Small intestine (tissue), 7 donors: ENCODE measurements around the gene TOPBP1. TPM values are rescaled to one million over a fixed set of nuclear protein-coding genes. Genes with fewer than 3 reads are reported as not detected.
A peak's percentile ranks its signal among the peaks of the same experiment; 100 is the strongest.

Source experiments
- DNase-seq, 2 donors: peaks; one replicate each; pipeline versions ENCODE4 v3.0.0 to v3.0.0-alpha.2; 2013
- FAIRE-seq: peaks from 2 replicates; lab custom pipeline; 2012; peaks lifted over from hg19 to GRCh38; lab: Jason Lieb, UNC
- H3K27ac ChIP-seq, 3 donors: one replicate each; pipeline ENCODE4 v1.5.1; 2013; ENCODE audit warnings: low read length in 2 of 3, mild to moderate bottlenecking in 2 of 3, control low read depth in 1 of 3, inconsistent platforms in 1 of 3, low read depth in 1 of 3, moderate library complexity in 1 of 3
- H3K27me3 ChIP-seq, 3 donors: one replicate each; pipeline ENCODE4 v1.6.1; 2013; ENCODE audit warnings: low read length in 3 of 3, inconsistent platforms in 1 of 3; ENCODE audit not compliant: control insufficient read depth in 3 of 3, insufficient read depth in 3 of 3
- H3K36me3 ChIP-seq, 3 donors: one replicate each; pipeline ENCODE4 v1.6.1; 2013; ENCODE audit warnings: low read length in 3 of 3, inconsistent platforms in 1 of 3, low read depth in 1 of 3, mild to moderate bottlenecking in 1 of 3, moderate library complexity in 1 of 3; ENCODE audit not compliant: control insufficient read depth in 3 of 3, insufficient read depth in 2 of 3
- H3K4me1 ChIP-seq, 3 donors: one replicate each; pipeline ENCODE4 v1.6.1; 2013; ENCODE audit warnings: low read length in 2 of 3, inconsistent platforms in 1 of 3, low read depth in 1 of 3, mild to moderate bottlenecking in 1 of 3, moderate library complexity in 1 of 3; ENCODE audit not compliant: control insufficient read depth in 3 of 3, insufficient read depth in 2 of 3
- H3K4me3 ChIP-seq, 3 donors: one replicate each; pipeline ENCODE4 v1.5.1; 2013; ENCODE audit warnings: low read length in 3 of 3, control low read depth in 1 of 3, inconsistent platforms in 1 of 3, low read depth in 1 of 3, mild to moderate bottlenecking in 1 of 3, moderate library complexity in 1 of 3
- H3K9me3 ChIP-seq, 2 donors: one replicate each; pipeline ENCODE4 v1.6.1; 2013; ENCODE audit warnings: low read depth in 1 of 2, low read length in 1 of 2; ENCODE audit not compliant: control insufficient read depth in 2 of 2, insufficient read depth in 1 of 2
- WGBS, 3 donors: extraction: QIAGEN DNeasy Blood & Tissue Kit; methylation state at CpG; one replicate each; pipeline ENCODE4 v1.1.7; 2013; 5-methylcytosine and 5-hydroxymethylcytosine counted together
- polyA plus RNA-seq, 4 donors: library from polyadenylated mRNA; stranded (reverse) in 3 of 4; unstranded in 1 of 4; fragments of 200-250 nt in 3 of 4; fragments of 120-200 nt in 1 of 4; gene quantifications; one replicate each; pipeline versions ENCODE4 v1.2.1 to v1.2.3, GENCODE V29; 2013
- donor health status: healthy with polysubstance abuse.
- donor health status: control.
- donor health status: control.
- donor health status: Bipolar disorder and iron deficiency.
- donor health status: healthy.

Gene TOPBP1
- polyA plus RNA-seq, 4 donors, result 7.8 to 33.5 (median 10.3) TPM

DNA sequence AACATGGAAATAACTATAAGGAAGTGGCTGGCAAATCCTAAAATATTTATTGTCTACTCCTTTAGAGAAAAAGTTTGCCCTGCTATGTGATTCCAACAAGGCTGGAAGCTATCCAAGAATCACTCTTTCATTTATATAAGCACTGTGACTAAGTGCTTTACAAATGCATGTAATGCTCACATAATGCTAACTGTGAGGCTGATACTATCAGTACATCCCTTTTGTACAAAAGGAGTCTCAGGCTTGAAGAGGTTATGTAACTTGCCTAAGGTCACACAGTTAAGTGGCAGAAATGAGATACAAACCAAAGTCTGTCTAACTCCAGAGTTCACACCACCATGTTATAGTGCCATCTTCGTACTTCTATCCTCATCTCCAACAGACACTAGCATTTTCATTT, 17.0 kb downstream of the TOPBP1 start:
- no peak overlapping the region for H3K27ac ChIP-seq
- no peak for FAIRE-seq
- H3K4me1 ChIP-seq, result no peaks in the 10 kb centered on the region
- no peak overlapping the region for H3K4me3 ChIP-seq
- DNase-seq, result no peak
- H3K36me3 ChIP-seq, result peaks cover 4 to 19% (median 11%) of the 10 kb centered on the region in 3 donors
- no peaks in the 10 kb centered on the region for H3K27me3 ChIP-seq
- no peaks in the 10 kb centered on the region for H3K9me3 ChIP-seq
- WGBS, 3 donors, result 90 to 97% (median 95%) methylated on average over 1 of the region's 1 CpG

DNA sequence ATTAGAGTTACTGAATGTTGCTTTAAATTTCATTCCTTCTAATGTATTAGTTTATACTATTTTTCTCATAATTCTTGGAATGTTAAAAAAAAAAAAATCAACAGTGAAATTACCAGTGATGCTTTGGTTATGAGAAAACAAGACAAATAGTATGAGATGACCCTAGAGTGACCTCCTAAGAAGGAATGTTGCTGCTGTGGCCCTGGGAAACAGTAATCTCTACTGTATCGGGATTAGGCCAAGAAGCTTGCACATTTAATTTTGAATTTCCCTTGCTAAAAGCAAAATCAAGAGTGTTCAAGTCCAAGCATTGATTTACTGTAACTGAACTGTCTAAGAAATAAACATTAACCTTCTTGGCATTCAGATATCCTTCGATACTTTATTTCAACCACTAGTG, 18.1 kb downstream of the TOPBP1 start:
- H3K4me1 ChIP-seq, result no peaks in the 10 kb centered on the region
- no peak overlapping the region for H3K4me3 ChIP-seq
- H3K36me3 ChIP-seq, result peaks cover 4 to 22% (median 11%) of the 10 kb centered on the region in 3 donors
- FAIRE-seq (no peak), DNase-seq (no peak)
- no peaks in the 10 kb centered on the region for H3K9me3 ChIP-seq
- H3K27ac ChIP-seq, result no peak overlapping the region
- H3K27me3 ChIP-seq, result no peaks in the 10 kb centered on the region
- WGBS, 3 donors, result 90 to 97% (median 91%) methylated on average over 2 of the region's 2 CpGs

DNA sequence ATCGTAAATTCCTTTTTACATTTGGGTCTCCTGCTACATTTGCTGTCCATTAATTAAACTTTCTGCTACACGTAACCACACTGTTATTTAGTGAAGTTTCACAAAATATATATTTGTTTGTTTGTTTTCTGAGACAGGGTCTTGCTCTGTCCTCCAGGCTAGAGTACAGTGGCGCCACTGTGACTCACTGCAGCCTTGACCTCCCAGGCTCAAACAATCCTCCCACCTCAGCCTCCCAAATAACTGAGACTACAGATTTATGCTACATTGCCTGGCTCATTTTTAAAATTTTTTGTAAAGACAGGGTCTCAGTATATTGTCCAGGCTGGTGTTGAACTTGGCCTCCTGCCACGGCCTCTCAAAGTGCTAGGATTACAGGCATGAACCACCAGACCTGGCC, 20.5 kb downstream of the TOPBP1 start:
- Histone ChIP-seq H3K4me3 (no peak overlapping the region), H3K36me3 (peaks cover 4 to 18% (median 13%) of the 10 kb centered on the region in 3 donors), H3K9me3 (no peaks in the 10 kb centered on the region), H3K27ac (no peak overlapping the region), H3K27me3 (no peaks in the 10 kb centered on the region), H3K4me1 (no peaks in the 10 kb centered on the region)
- WGBS, 3 donors, result 95 to 98% (median 98%) methylated on average over 4 of the region's 4 CpGs
- FAIRE-seq (no peak), DNase-seq (no peak)

DNA sequence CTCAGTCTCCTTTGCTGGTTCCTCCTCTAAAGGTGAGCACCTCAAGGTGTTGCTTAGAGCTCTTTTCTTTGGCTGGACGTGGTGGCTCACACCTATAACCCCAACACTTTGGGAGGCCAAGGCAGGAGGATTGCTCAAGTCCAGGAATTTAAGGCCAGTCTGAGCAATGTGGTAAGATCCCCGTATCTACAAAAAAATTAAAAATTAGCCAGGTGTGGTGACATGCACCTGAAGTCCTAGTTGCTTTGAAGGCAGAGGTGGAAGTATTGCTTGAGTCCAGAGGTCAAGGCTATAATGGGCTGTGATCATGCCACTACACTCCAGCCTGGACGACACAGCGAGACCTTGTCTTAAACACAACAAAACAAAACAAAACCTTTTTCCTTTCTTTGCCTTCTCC, 28.3 kb downstream of the TOPBP1 start:
- WGBS, 3 donors, result 53 to 80% (median 54%) methylated on average over 4 of the region's 4 CpGs
- DNase-seq (peak; percentile 58 to 66), FAIRE-seq (no peak)
- H3K36me3 ChIP-seq, result peaks cover 4 to 36% (median 6%) of the 10 kb centered on the region in 3 donors
- H3K4me3 ChIP-seq, result no peak overlapping the region
- no peaks in the 10 kb centered on the region for H3K4me1 ChIP-seq
- H3K9me3 ChIP-seq, result peaks cover 0 to 7% of the 10 kb centered on the region in 2 donors
- H3K27ac ChIP-seq, result peak overlapping the region in 1 of 3 donors; percentile 52
- no peaks in the 10 kb centered on the region for H3K27me3 ChIP-seq

DNA sequence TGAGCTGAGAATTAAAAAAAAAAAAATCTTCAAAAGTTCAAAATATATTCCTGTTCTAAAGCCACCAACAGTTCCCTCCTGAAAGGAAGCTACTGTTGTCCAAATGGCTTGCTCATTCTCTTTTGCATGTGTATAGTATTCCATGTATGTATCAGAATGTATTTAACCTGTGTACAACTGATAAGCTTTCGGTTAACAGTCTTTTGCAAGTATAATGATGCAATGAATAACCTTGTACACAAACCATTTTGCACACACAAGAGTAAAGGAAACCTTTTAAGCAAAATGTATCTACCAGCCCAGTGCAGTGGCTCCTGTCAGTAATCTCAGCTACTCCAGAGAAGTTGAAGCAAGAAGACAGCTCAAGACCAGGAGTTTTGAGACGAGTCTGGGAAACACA, 32.6 kb downstream of the TOPBP1 start:
- FAIRE-seq (no peak), DNase-seq (no peak)
- 82 to 92% (median 86%) methylated on average over 2 of the region's 2 CpGs for WGBS, 3 donors
- Histone ChIP-seq H3K36me3 (peaks cover 5 to 38% (median 9%) of the 10 kb centered on the region in 3 donors), H3K4me3 (no peak overlapping the region), H3K4me1 (no peaks in the 10 kb centered on the region), H3K27ac (no peak overlapping the region), H3K9me3 (peaks cover 0 to 7% of the 10 kb centered on the region in 2 donors), H3K27me3 (no peaks in the 10 kb centered on the region)

DNA sequence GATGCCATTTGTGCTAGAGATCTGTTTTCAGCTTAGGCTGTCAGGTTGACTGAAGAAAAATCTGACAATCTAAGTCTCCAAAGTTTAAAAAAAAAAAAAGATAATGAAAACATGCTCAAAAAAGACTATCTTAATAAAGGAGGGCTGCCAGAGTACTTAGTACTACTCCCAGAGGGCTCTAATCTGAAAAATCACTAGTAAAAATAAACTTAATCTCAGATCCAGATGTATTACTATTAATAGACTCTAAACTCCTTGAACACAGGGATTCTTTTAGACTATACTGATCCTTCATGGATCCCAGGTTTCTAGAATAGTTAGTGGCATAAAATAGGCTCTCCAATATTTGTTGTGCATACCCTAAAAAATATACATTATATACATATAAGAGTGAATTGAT, 34.0 kb downstream of the TOPBP1 start:
- FAIRE-seq (no peak), DNase-seq (no peak)
- no peaks in the 10 kb centered on the region for H3K4me1 ChIP-seq

DNA sequence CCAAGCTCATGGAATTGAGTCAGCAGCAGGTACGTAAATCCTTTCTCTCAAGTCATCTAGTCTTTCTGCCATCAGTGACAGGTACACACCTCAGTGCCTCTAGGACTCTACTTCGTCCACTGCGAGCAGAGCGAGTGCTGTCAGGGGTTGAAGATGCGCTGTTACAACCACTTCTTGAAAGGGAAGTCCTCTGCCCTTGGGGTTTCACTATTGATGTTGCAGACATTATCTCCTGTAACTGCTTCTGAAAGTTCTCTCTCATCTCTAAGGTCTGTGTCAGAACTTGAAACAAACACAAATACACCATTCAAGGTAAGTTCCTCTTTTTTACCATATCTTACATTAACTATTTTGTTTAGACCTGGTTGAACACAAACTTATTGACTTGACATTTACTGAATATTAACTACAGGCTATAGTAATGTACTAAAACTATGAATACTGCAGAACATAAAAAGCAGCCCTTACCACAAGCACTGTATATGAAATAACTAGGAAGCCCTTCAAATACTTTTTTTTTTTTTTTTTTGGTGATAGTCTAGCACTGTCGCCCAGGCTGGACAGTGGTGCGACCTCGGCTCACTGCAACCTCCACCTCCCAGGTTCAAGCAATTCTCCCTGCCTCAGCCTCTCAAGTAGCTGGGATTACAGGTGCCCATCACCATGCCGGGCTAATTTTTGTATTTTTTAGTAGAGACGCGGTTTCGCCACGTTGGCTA, 41.5 kb downstream of the TOPBP1 start:
- H3K27me3 ChIP-seq, result no peaks in the 10 kb centered on the region
- H3K27ac ChIP-seq, result no peak overlapping the region
- no peaks in the 10 kb centered on the region for H3K9me3 ChIP-seq
- no peak for DNase-seq
- H3K4me1 ChIP-seq, result no peaks in the 10 kb centered on the region
- H3K4me3 ChIP-seq, result no peak overlapping the region
- 91 to 98% (median 94%) methylated on average over 13 of the region's 13 CpGs for WGBS, 3 donors
- peaks cover 8 to 29% (median 14%) of the 10 kb centered on the region in 3 donors for H3K36me3 ChIP-seq
- no peak for FAIRE-seq

More for the DNA sequence above, 34.0 kb downstream of the TOPBP1 start:
- no peaks in the 10 kb centered on the region for H3K27me3 ChIP-seq
- H3K27ac ChIP-seq, result no peak overlapping the region
- H3K36me3 ChIP-seq, result peaks cover 7 to 34% (median 9%) of the 10 kb centered on the region in 3 donors
- peaks cover 0 to under 1% of the 10 kb centered on the region in 2 donors for H3K9me3 ChIP-seq
- no peak overlapping the region for H3K4me3 ChIP-seq

DNA sequence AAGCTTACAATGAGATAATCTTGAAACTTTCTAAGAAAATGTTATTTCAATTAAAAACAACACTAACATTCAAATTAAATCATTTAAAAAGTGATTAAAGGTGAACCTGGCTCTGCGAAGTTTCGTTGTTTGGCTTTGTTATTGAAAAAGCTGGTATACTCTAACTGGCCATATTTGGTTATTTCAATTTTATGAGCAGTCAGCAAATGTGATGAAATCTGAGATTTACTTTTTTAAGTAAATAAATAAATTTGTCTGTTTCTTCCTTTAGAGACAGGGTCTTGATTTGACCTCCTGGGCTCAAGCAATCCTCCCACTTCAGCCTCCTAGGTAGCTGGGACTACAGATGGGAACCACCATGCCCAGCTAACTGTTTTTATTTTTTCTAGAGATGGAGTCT, 50.2 kb downstream of the TOPBP1 start:
- H3K27ac ChIP-seq, result no peak overlapping the region

DNA sequence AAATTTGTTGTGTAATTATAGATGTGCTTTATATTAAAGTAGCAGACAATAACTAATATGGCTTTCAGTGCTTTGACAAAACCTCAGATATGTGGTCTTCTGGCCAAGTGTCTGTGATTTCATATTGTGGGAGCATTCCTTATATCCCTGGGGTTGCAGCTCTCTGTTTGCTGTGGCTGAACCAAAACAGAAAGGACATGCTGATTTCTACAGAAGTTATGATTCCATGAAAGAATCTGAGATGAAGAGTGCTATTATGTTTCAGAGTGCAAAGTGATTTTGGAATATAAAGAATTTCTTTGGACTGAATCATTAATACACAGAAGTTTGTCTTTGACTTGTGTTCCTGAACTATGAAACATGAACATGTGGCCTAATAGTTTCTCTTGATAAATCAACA, 51.7 kb downstream of the TOPBP1 start:
- FAIRE-seq, result no peak
- H3K36me3 ChIP-seq, result peaks cover 5 to 12% (median 5%) of the 10 kb centered on the region in 3 donors

More for the DNA sequence above, 50.2 kb downstream of the TOPBP1 start:
- no peak for DNase-seq
- no peak for FAIRE-seq
- Histone ChIP-seq H3K4me1 (no peaks in the 10 kb centered on the region), H3K27me3 (no peaks in the 10 kb centered on the region), H3K4me3 (no peak overlapping the region), H3K36me3 (peaks cover 5 to 21% (median 5%) of the 10 kb centered on the region in 3 donors), H3K9me3 (no peaks in the 10 kb centered on the region)
- WGBS, 3 donors, result 96 to 100% (median 98%) methylated on average over 2 of the region's 2 CpGs

More for the DNA sequence above, 51.7 kb downstream of the TOPBP1 start:
- no peak overlapping the region for H3K27ac ChIP-seq
- no peaks in the 10 kb centered on the region for H3K4me1 ChIP-seq
- H3K9me3 ChIP-seq, result no peaks in the 10 kb centered on the region
- no peak for DNase-seq
- no peak overlapping the region for H3K4me3 ChIP-seq
- no peaks in the 10 kb centered on the region for H3K27me3 ChIP-seq
